ENCODE data around the gene SEMA6B.

SEMA6B gene

DNA sequence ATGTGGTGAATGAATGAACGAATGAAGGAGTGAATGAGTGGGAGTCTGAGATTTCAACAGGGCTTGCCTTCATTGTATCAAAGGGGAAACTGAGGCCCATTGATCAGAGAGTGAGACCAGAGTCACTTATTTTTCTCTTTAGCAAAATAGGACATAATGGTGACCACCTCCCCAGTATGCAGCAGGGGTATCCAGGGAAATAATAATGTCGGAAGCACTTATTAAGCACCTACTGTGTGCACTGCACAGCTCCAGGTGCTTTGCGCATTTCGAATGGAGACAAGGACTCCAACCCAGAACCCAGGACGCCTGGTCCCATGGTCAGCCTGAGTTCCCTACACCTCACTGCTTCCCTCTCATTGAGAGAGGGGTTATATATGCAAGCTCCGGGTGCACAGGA lies 26.8 kb upstream of the SEMA6B start:
- H3K9ac ChIP-seq (ENCODE audit: low read length), result no peak overlapping the region
- H3K9me2 ChIP-seq (replicated peaks; ENCODE audit: insufficient read depth, low read length), result no peaks in the 10 kb centered on the region

GRCh38 chr19:4585556-4585955 lies 26.1 kb upstream of the SEMA6B start:
- Histone ChIP-seq H3K27me3 (ENCODE audit: low read length) (no peaks in the 10 kb centered on the region), H3F3A (ENCODE audit: insufficient read depth) (no peaks in the 10 kb centered on the region), H3K36me3 (ENCODE audit: low read length) (no peaks in the 10 kb centered on the region), H3K79me2 (ENCODE audit: insufficient read depth, low read length) (no peaks in the 10 kb centered on the region), H3K9me3 (ENCODE audit: insufficient read depth, low read length) (no peaks in the 10 kb centered on the region), H4K20me1 (ENCODE audit: low read depth, low read length) (no peaks in the 10 kb centered on the region), H2AFZ (ENCODE audit: low read depth, low read length, severe bottlenecking) (no peak overlapping the region), H3K4me3 (ENCODE audit: insufficient read depth, low read length, poor library complexity, severe bottlenecking) (no peak overlapping the region), H3K9me2 (replicated peaks; ENCODE audit: insufficient read depth, low read length) (no peaks in the 10 kb centered on the region), H3K27ac (ENCODE audit: low read depth, low read length) (no peak overlapping the region), H3K4me2 (ENCODE audit: low read depth, low read length, poor library complexity, severe bottlenecking) (no peak overlapping the region), H3K9ac (ENCODE audit: low read length) (no peak overlapping the region)
- TF ChIP-seq, protein P1, sequence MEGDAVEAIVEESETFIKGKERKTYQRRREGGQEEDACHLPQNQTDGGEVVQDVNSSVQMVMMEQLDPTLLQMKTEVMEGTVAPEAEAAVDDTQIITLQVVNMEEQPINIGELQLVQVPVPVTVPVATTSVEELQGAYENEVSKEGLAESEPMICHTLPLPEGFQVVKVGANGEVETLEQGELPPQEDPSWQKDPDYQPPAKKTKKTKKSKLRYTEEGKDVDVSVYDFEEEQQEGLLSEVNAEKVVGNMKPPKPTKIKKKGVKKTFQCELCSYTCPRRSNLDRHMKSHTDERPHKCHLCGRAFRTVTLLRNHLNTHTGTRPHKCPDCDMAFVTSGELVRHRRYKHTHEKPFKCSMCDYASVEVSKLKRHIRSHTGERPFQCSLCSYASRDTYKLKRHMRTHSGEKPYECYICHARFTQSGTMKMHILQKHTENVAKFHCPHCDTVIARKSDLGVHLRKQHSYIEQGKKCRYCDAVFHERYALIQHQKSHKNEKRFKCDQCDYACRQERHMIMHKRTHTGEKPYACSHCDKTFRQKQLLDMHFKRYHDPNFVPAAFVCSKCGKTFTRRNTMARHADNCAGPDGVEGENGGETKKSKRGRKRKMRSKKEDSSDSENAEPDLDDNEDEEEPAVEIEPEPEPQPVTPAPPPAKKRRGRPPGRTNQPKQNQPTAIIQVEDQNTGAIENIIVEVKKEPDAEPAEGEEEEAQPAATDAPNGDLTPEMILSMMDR (IDR thresholded peaks at IDR 0.05; ENCODE audit: insufficient read depth, low read length, poor library complexity, severe bottlenecking), result no peak
- TF ChIP-seq EZH2phosphoT487 (conservative IDR thresholded peaks at IDR 0.05; ENCODE audit: low read length), result no peak

More for the DNA sequence above, 26.8 kb upstream of the SEMA6B start:
- Histone ChIP-seq H4K20me1 (ENCODE audit: low read depth, low read length) (no peaks in the 10 kb centered on the region), H3K27ac (ENCODE audit: low read depth, low read length) (no peak overlapping the region), H3K4me3 (ENCODE audit: insufficient read depth, low read length, poor library complexity, severe bottlenecking) (no peak overlapping the region), H3K9me3 (ENCODE audit: insufficient read depth, low read length) (no peaks in the 10 kb centered on the region), H2AFZ (ENCODE audit: low read depth, low read length, severe bottlenecking) (no peak overlapping the region), H3K27me3 (ENCODE audit: low read length) (no peaks in the 10 kb centered on the region), H3K79me2 (ENCODE audit: insufficient read depth, low read length) (no peaks in the 10 kb centered on the region), H3K36me3 (ENCODE audit: low read length) (no peaks in the 10 kb centered on the region), H3K4me2 (ENCODE audit: low read depth, low read length, poor library complexity, severe bottlenecking) (no peak overlapping the region), H3F3A (ENCODE audit: insufficient read depth) (no peaks in the 10 kb centered on the region)
- TF ChIP-seq, protein P1 (IDR thresholded peaks at IDR 0.05; ENCODE audit: insufficient read depth, low read length, poor library complexity, severe bottlenecking), result no peak
- TF ChIP-seq EZH2phosphoT487 (conservative IDR thresholded peaks at IDR 0.05; ENCODE audit: low read length), result no peak

GRCh38 chr19:4584670-4585460 lies 25.4 kb upstream of the SEMA6B start:
- H3K9me2 ChIP-seq (replicated peaks; ENCODE audit: insufficient read depth, low read length), result no peaks in the 10 kb centered on the region
- no peak overlapping the region for H3K27ac ChIP-seq (ENCODE audit: low read depth, low read length)
- H2AFZ ChIP-seq (ENCODE audit: low read depth, low read length, severe bottlenecking), result no peak overlapping the region
- H3K4me3 ChIP-seq (ENCODE audit: insufficient read depth, low read length, poor library complexity, severe bottlenecking), result no peak overlapping the region
- no peaks in the 10 kb centered on the region for H3K79me2 ChIP-seq (ENCODE audit: insufficient read depth, low read length)
- no peaks in the 10 kb centered on the region for H3F3A ChIP-seq (ENCODE audit: insufficient read depth)
- no peaks in the 10 kb centered on the region for H3K36me3 ChIP-seq (ENCODE audit: low read length)
- no peak overlapping the region for H3K9ac ChIP-seq (ENCODE audit: low read length)
- H3K9me3 ChIP-seq (ENCODE audit: insufficient read depth, low read length), result no peaks in the 10 kb centered on the region
- no peak overlapping the region for H3K4me2 ChIP-seq (ENCODE audit: low read depth, low read length, poor library complexity, severe bottlenecking)
- no peaks in the 10 kb centered on the region for H3K27me3 ChIP-seq (ENCODE audit: low read length)
- TF ChIP-seq, protein P1 (IDR thresholded peaks at IDR 0.05; ENCODE audit: insufficient read depth, low read length, poor library complexity, severe bottlenecking), result no peak
- TF ChIP-seq EZH2phosphoT487 (conservative IDR thresholded peaks at IDR 0.05; ENCODE audit: low read length), result no peak
- H4K20me1 ChIP-seq (ENCODE audit: low read depth, low read length), result no peaks in the 10 kb centered on the region
